Tibial nerve (tissue), 4 donors: ENCODE measurements around the gene KRTAP3-3.

ENCODE experiments used
- EP300 ChIP-seq, 2 donors: sonication (generic); formaldehyde crosslinking; IDR thresholded peaks; one replicate each; pipeline ENCODE4 v1.6.1; 2017; ENCODE audit warnings: antibody characterized with exemption in 2 of 2, mild to moderate bottlenecking in 1 of 2
- POLR2A ChIP-seq, 2 donors: fragments of 450-650 bp; IDR thresholded peaks; one replicate each; pipeline ENCODE4 v1.6.1; 2017; ENCODE audit warnings: antibody characterized with exemption in 2 of 2, mild to moderate bottlenecking in 2 of 2, moderate library complexity in 2 of 2
- TF ChIP-seq, protein P1 (sequence below), 5 experiments: fragments of 200-600 bp in 3 of 5; fragments of 450-650 bp in 2 of 5; sonication (generic) in 3 of 5; IDR thresholded peaks; one replicate each; pipeline ENCODE4 v1.5.1; 2016 to 2019; ENCODE audit warnings: antibody characterized with exemption in 5 of 5, mild to moderate bottlenecking in 3 of 5, moderate library complexity in 2 of 5

DNA sequence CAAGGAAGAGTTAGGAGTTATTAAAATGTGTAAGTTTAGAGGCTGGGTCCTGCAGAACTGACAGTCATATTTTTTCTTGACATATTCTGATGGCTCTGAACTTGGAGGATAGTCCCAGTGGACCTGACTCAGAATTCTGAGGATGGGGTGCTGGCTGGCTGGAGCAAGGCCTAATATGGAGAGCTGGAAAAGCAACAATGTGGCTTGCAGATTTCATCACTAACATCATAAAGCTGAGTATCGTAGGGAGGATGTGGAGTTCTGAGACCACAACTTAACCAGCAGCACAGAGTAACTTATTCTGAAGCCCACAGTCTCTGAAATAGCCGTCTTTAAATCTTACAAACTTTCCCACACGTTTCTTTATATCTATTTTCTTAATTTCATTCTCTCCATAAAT is 30.7 kb upstream of the KRTAP3-3 start:
- TF ChIP-seq, protein P1, sequence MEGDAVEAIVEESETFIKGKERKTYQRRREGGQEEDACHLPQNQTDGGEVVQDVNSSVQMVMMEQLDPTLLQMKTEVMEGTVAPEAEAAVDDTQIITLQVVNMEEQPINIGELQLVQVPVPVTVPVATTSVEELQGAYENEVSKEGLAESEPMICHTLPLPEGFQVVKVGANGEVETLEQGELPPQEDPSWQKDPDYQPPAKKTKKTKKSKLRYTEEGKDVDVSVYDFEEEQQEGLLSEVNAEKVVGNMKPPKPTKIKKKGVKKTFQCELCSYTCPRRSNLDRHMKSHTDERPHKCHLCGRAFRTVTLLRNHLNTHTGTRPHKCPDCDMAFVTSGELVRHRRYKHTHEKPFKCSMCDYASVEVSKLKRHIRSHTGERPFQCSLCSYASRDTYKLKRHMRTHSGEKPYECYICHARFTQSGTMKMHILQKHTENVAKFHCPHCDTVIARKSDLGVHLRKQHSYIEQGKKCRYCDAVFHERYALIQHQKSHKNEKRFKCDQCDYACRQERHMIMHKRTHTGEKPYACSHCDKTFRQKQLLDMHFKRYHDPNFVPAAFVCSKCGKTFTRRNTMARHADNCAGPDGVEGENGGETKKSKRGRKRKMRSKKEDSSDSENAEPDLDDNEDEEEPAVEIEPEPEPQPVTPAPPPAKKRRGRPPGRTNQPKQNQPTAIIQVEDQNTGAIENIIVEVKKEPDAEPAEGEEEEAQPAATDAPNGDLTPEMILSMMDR (IDR thresholded peaks at IDR 0.05) = no peak
- no peak for TF ChIP-seq POLR2A (IDR thresholded peaks at IDR 0.05)
- no peak for TF ChIP-seq EP300 (IDR thresholded peaks at IDR 0.05)
